DND-41 (cell line): Measurements from ENCODE around the gene FAM83B.

Experiments
- ATAC-seq: fragments of 200-7000 bp; cut with Tn5 transposase; 3 replicates; pipeline ENCODE4 v1.9.1; 2021; ENCODE audit warnings: low read depth; ENCODE audit not compliant: insufficient read depth
- DNase-seq: peaks from one replicate; pipeline ENCODE4 v3.0.0-alpha.2; 2020
- H2AFZ ChIP-seq: 2 replicates; pipeline ENCODE4 v1.6.0; 2012; ENCODE audit warnings: low read depth, low read length
- H3K27ac ChIP-seq: 2 replicates; pipeline ENCODE4 v1.5.1; 2012; ENCODE audit warnings: low read length, inconsistent platforms
- H3K27me3 ChIP-seq: fragments of 200-600 bp; sonication (generic); 2 replicates; pipeline ENCODE4 v1.6.0; 2012; ENCODE audit warnings: low read length, mild to moderate bottlenecking, inconsistent platforms; ENCODE audit not compliant: insufficient read depth, poor library complexity
- H3K36me3 ChIP-seq: 2 replicates; pipeline ENCODE4 v1.5.1; 2012; ENCODE audit warnings: low read length, inconsistent platforms; ENCODE audit not compliant: insufficient read depth
- H3K4me1 ChIP-seq: 2 replicates; pipeline ENCODE4 v1.5.1; 2012; ENCODE audit warnings: mild to moderate bottlenecking, low read length; ENCODE audit not compliant: insufficient read depth
- H3K4me2 ChIP-seq: 2 replicates; pipeline ENCODE4 v1.6.0; 2012; ENCODE audit warnings: mild to moderate bottlenecking, moderate library complexity, low read length, inconsistent platforms; ENCODE audit not compliant: insufficient read depth
- H3K4me3 ChIP-seq, 2 experiments: fragments of 200-600 bp in 1 of 2; shearing (Covaris generic) in 1 of 2; 2 replicates each; pipeline ENCODE4 v1.5.1; 2012 to 2016; ENCODE audit warnings: inconsistent platforms in 2 of 2, low read length in 2 of 2, mild to moderate bottlenecking in 2 of 2, low read depth in 1 of 2, moderate library complexity in 1 of 2
- H3K79me2 ChIP-seq: 2 replicates; pipeline ENCODE4 v1.6.0; 2012; ENCODE audit warnings: low read length, inconsistent platforms; ENCODE audit not compliant: insufficient read depth
- H3K9ac ChIP-seq: 2 replicates; pipeline ENCODE4 v1.6.0; 2012; ENCODE audit warnings: low read depth, mild to moderate bottlenecking, inconsistent platforms, low read length, moderate library complexity
- H3K9me3 ChIP-seq: 2 replicates; pipeline ENCODE4 v1.5.1; 2012; ENCODE audit warnings: low read length, moderate library complexity, mild to moderate bottlenecking, inconsistent platforms; ENCODE audit not compliant: insufficient read depth, severe bottlenecking
- H4K20me1 ChIP-seq: 2 replicates; pipeline ENCODE4 v1.6.0; 2012; ENCODE audit warnings: low read length; ENCODE audit not compliant: insufficient read depth
- EZH2 ChIP-seq: IDR thresholded peaks from 3 replicates; pipeline ENCODE4 v1.6.1; 2012; ENCODE audit warnings: borderline replicate concordance, low read depth, mild to moderate bottlenecking, moderate library complexity, low read length, inconsistent platforms; ENCODE audit not compliant: severe bottlenecking
- TF ChIP-seq, protein P1 (sequence below): IDR thresholded peaks from 2 replicates; pipeline ENCODE4 v1.5.1; 2012; ENCODE audit warnings: borderline replicate concordance, low read length, moderate library complexity, mild to moderate bottlenecking; ENCODE audit not compliant: poor library complexity, severe bottlenecking; ENCODE audit errors: extremely low read depth

The FAM83B gene

DNA sequence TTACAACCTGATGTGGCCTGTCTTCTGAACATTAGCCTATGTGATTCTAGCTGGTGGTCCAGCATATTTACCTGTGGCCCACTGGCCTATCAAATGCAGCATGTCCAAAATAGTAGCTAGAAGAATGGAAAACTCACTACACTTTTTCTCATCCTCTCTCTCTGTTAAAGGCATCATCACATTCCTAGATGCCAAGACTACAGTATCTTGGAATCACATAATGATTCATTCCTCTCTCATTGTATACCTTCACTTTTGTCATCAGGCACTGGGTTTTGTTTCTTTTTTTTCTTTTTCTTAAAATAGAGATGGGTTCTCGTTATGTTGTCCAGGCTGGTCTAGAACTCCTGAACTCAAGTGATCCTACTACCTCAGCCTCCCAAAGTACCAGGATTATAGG is 45.0 kb downstream of the FAM83B start:
- no peak overlapping the region for H3K27ac ChIP-seq
- H3K4me1 ChIP-seq = no peaks in the 10 kb centered on the region
- no peaks in the 10 kb centered on the region for H3K79me2 ChIP-seq
- no peak overlapping the region for H3K4me3 ChIP-seq
- no peak overlapping the region for H2AFZ ChIP-seq
- H3K36me3 ChIP-seq = no peaks in the 10 kb centered on the region
- ATAC-seq = no peak
- TF ChIP-seq, protein P1, sequence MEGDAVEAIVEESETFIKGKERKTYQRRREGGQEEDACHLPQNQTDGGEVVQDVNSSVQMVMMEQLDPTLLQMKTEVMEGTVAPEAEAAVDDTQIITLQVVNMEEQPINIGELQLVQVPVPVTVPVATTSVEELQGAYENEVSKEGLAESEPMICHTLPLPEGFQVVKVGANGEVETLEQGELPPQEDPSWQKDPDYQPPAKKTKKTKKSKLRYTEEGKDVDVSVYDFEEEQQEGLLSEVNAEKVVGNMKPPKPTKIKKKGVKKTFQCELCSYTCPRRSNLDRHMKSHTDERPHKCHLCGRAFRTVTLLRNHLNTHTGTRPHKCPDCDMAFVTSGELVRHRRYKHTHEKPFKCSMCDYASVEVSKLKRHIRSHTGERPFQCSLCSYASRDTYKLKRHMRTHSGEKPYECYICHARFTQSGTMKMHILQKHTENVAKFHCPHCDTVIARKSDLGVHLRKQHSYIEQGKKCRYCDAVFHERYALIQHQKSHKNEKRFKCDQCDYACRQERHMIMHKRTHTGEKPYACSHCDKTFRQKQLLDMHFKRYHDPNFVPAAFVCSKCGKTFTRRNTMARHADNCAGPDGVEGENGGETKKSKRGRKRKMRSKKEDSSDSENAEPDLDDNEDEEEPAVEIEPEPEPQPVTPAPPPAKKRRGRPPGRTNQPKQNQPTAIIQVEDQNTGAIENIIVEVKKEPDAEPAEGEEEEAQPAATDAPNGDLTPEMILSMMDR = no peak
- H3K9me3 ChIP-seq = no peaks in the 10 kb centered on the region
- no peaks in the 10 kb centered on the region for H4K20me1 ChIP-seq
- H3K9ac ChIP-seq = no peak overlapping the region
- H3K4me2 ChIP-seq = no peak overlapping the region
- no peak for DNase-seq
- no peaks in the 10 kb centered on the region for H3K27me3 ChIP-seq

DNA sequence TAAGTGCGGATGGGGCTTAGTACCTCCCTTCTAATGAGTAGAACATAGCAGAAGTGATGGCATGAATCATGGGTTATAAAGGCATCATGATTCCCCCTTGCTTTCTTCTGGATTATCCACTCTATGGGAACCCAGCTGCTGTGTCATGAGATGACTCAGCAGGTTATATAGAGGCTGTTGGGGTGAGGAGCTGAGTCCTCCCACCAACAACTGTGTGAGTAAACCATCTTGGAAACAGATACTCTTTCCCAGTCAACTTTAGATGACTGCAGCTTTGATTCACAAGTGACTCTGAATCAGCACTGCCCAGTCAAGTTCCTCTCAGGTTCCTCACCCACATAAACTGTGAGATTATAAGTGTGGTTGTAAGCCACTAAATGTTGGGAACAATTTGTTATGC is 46.3 kb downstream of the FAM83B start:
- Histone ChIP-seq H4K20me1 (no peaks in the 10 kb centered on the region), H3K9ac (no peak overlapping the region), H3K9me3 (no peaks in the 10 kb centered on the region), H3K4me2 (no peak overlapping the region), H3K4me1 (no peaks in the 10 kb centered on the region), H2AFZ (no peak overlapping the region), H3K4me3 (no peak overlapping the region), H3K27me3 (no peaks in the 10 kb centered on the region), H3K36me3 (no peaks in the 10 kb centered on the region), H3K79me2 (no peaks in the 10 kb centered on the region), H3K27ac (no peak overlapping the region)
- DNase-seq (no peak), ATAC-seq (no peak)
- no peak for TF ChIP-seq EZH2
- TF ChIP-seq, protein P1 = no peak

DNA sequence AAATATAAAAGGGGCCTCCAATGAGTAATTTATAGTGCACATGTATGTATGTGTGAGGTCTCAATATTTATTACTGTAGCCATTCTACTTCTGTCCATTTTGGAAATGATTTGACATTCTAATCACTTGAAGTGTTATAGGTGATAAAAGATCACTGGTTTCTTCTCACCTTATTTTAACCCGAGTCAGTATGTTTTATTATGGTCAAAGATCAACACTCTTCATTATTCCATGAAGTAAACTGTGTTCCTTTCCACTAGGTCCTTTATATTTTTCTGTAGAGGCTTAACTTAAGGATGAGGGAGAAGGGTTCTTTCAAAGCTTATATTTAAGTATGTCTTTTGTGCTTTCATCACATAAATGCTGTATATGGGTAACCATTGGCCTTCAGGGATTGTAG is 47.2 kb downstream of the FAM83B start:
- Histone ChIP-seq H3K4me1 (no peaks in the 10 kb centered on the region), H3K9ac (no peak overlapping the region), H3K27ac (no peak overlapping the region), H3K36me3 (no peaks in the 10 kb centered on the region), H3K4me3 (no peak overlapping the region), H3K27me3 (no peaks in the 10 kb centered on the region), H4K20me1 (no peaks in the 10 kb centered on the region), H3K79me2 (no peaks in the 10 kb centered on the region), H2AFZ (no peak overlapping the region), H3K4me2 (no peak overlapping the region), H3K9me3 (no peaks in the 10 kb centered on the region)
- DNase-seq = no peak
- no peak for ATAC-seq
- TF ChIP-seq, protein P1 = no peak
- TF ChIP-seq EZH2 = no peak

DNA sequence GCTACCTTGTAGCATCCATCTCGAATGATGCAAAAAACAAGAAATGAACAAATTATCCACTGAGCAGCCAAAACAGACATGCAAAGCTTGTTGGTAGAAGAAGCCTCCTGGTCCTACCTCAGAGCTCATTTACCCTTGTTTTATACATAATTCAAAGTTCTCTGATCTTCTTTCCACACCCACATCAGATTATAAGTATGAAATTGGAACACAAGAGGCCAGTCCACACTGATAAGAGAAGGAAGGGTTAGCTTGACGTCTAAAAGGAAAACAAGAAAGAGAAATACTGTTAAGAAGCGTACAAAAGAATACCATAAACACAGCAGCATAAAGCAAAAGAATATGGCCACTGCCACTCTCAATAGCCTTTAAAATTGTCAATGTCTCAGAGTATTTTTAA is 49.7 kb downstream of the FAM83B start:
- no peak overlapping the region for H3K4me2 ChIP-seq
- H4K20me1 ChIP-seq = no peaks in the 10 kb centered on the region
- H3K79me2 ChIP-seq = no peaks in the 10 kb centered on the region
- H3K4me3 ChIP-seq = no peak overlapping the region
- no peak overlapping the region for H3K27ac ChIP-seq
- ATAC-seq = no peak
- H3K9me3 ChIP-seq = no peaks in the 10 kb centered on the region
- TF ChIP-seq, protein P1 = no peak
- no peak for TF ChIP-seq EZH2
- DNase-seq = no peak
- H3K36me3 ChIP-seq = no peaks in the 10 kb centered on the region
- no peaks in the 10 kb centered on the region for H3K4me1 ChIP-seq
- no peak overlapping the region for H2AFZ ChIP-seq
- H3K9ac ChIP-seq = no peak overlapping the region
- H3K27me3 ChIP-seq = no peaks in the 10 kb centered on the region
